ENCODE data around the gene TMEFF2. TPM values are rescaled to one million over a fixed set of nuclear protein-coding genes. Genes with fewer than 3 reads are reported as not detected.

TMEFF2 gene
- total and polyA plus RNA-seq, 10 of the 15 experiments (the other 5 are each of a cell fraction or from before 2014, with no cell fraction given): not detected

GRCh38 chr2:192053921-192054320 is 140.8 kb downstream of the TMEFF2 start (continued):
- no peak for TF ChIP-seq RELB (IDR thresholded peaks at IDR 0.05; ENCODE audit: low read depth)
- TF ChIP-seq RAD21 (IDR thresholded peaks at IDR 0.05; ENCODE audit: insufficient read depth, low read depth, low read length): no peak

- no peaks in the 10 kb centered on the region for H3K9me3 ChIP-seq (replicated peaks; ENCODE audit: control insufficient read depth, insufficient read depth, low read length)
- intact Hi-C loops (cut with micrococcal nuclease; ENCODE audit: unreplicated experiment): loop anchor here (5.0 kb wide), 1 partner anchor 111 kb away; no protein-coding TSS in a partner anchor
- no peaks in the 10 kb centered on the region for H3K27me3 ChIP-seq (replicated peaks in 1 of 2; ENCODE audit: control insufficient read depth in 2 of 2, insufficient read depth in 2 of 2, low read length in 1 of 2)
- H3K27ac ChIP-seq (ENCODE audit: control insufficient read depth, insufficient read depth): no peak overlapping the region
- BruUV-seq (replicated peaks): no TSS peak
- ATAC-seq (no peak), DNase-seq (ENCODE audit: low read depth, low spot score) (no peak), FAIRE-seq (no peak)
- no peak overlapping the region for H3K4me2 ChIP-seq (ENCODE audit: control insufficient read depth, insufficient read depth)
- RAD21 ChIA-PET (ENCODE audit: unreplicated experiment): no interaction called here
- in situ Hi-C loops (cut with MboI): no loop called here
- H4K20me1 ChIP-seq (ENCODE audit: control insufficient read depth, insufficient read depth): no peaks in the 10 kb centered on the region
- SMC1A ChIA-PET (ENCODE audit: uncharacterized antibody, unreplicated experiment): interaction anchor here (1.0 to 2.5 kb wide), 2 partner anchors 11 to 14 kb away, joined by 3 to 9 read pairs; no protein-coding TSS in a partner anchor
- no peaks in the 10 kb centered on the region for H3K79me2 ChIP-seq (ENCODE audit: control insufficient read depth, insufficient read depth, low read length)
- no peak overlapping the region for H2AFZ ChIP-seq (ENCODE audit: control insufficient read depth, low read depth, low read length)
- TF ChIP-seq RFX5 (IDR thresholded peaks at IDR 0.05; ENCODE audit: low read depth, low read length) (no peak), SMAD1 (IDR thresholded peaks at IDR 0.05; ENCODE audit: low read depth, partially characterized antibody) (no peak), HCFC1 (IDR thresholded peaks at IDR 0.05; ENCODE audit: low read length) (no peak), NFYA (IDR thresholded peaks at IDR 0.05; ENCODE audit: borderline replicate concordance, low read depth, low read length) (no peak), E2F4 (IDR thresholded peaks at IDR 0.05; ENCODE audit: low read depth, low read length) (no peak), ZZZ3 (IDR thresholded peaks at IDR 0.05; ENCODE audit: control insufficient read depth, insufficient read length, low read depth) (no peak), CBX3 (IDR thresholded peaks at IDR 0.05; ENCODE audit: borderline replicate concordance, low read depth) (no peak)
- no peak overlapping the region for H3K9ac ChIP-seq (ENCODE audit: control insufficient read depth, insufficient read depth, low read length)
- no peaks in the 10 kb centered on the region for H3K4me1 ChIP-seq (ENCODE audit: control insufficient read depth, insufficient read depth, low read length)
- POLR2A ChIA-PET: no interaction called here
- CTCF ChIA-PET: interaction anchor here (1.2 to 2.7 kb wide), 3 partner anchors 9 to 181 kb away, joined by 3 to 7 read pairs (median 3); no protein-coding TSS in a partner anchor
- H3K4me3 ChIP-seq: no peak overlapping the region
- no peaks in the 10 kb centered on the region for H3K36me3 ChIP-seq (ENCODE audit: control insufficient read depth in 2 of 2, insufficient read depth in 2 of 2, low read length in 1 of 2)
Measured at GRCh38 chr2:192051533-192051932, 143.2 kb downstream of the TMEFF2 start.
